Measurements from ENCODE around the gene SLC4A3. TPM values are rescaled to one million over a fixed set of nuclear protein-coding genes. Genes with fewer than 3 reads are reported as not detected.
A peak's percentile ranks its signal among the peaks of the same experiment; 100 is the strongest.

The SLC4A3 gene
- polyA plus RNA-seq, 1 donor (not counting 4 experiments of a cell fraction or from before 2014, with no cell fraction given): 6.2 TPM

- FAIRE-seq (no peak), DNase-seq (ENCODE audit: low read depth, low spot score) (no peak)
- TF ChIP-seq EZH2 (IDR thresholded peaks at IDR 0.05; ENCODE audit: low read length) (no peak), CTCF (optimal IDR thresholded peaks at IDR 0.05 in 1 of 3, IDR thresholded peaks at IDR 0.05 in 1 of 3, conservative IDR thresholded peaks at IDR 0.05 in 1 of 3; ENCODE audit: extremely low read depth in 1 of 3, insufficient read depth in 2 of 3, low read length in 3 of 3) (no peak)
- dilution Hi-C loops (cut with MboI; ENCODE audit: extremely low pct_ligation_motif_present, low sequenced_read_pairs): no loop called here
- Histone ChIP-seq H4K20me1 (ENCODE audit: control insufficient read depth, extremely low read depth, insufficient read depth, low read length) (no peaks in the 10 kb centered on the region), H3K4me3 (ENCODE audit: control insufficient read depth in 2 of 3, extremely low read depth in 1 of 3, insufficient read depth in 2 of 3, low read depth in 1 of 3, low read length in 3 of 3) (no peak overlapping the region), H3K9me3 (ENCODE audit: control insufficient read depth, low read depth, low read length) (no peaks in the 10 kb centered on the region), H3K36me3 (ENCODE audit: control insufficient read depth in 2 of 2, extremely low read depth in 1 of 2, insufficient read depth in 2 of 2, low read length in 2 of 2) (peaks cover 4 to 10% of the 10 kb centered on the region in 2 experiments), H2AFZ (ENCODE audit: control insufficient read depth, low read length) (no peak overlapping the region), H3K79me2 (ENCODE audit: control insufficient read depth, insufficient read depth, low read length) (no peaks in the 10 kb centered on the region), H3K9me1 (ENCODE audit: control insufficient read depth, extremely low read depth, insufficient read depth, low read length) (no peaks in the 10 kb centered on the region), H3K27ac (ENCODE audit: control insufficient read depth, insufficient read depth, low read length) (no peak overlapping the region), H3K4me2 (ENCODE audit: control insufficient read depth, extremely low read depth, insufficient read depth, low read depth, low read length) (no peak overlapping the region), H3K4me1 (ENCODE audit: control insufficient read depth, extremely low read depth, insufficient read depth, low read length) (peaks cover 20% of the 10 kb centered on the region), H3K27me3 (ENCODE audit: control insufficient read depth, extremely low read depth, insufficient read depth, low read length) (no peaks in the 10 kb centered on the region), H3K9ac (ENCODE audit: control insufficient read depth, extremely low read depth, insufficient read depth, low read length) (no peak overlapping the region)
These were observed 16.5 kb downstream of the SLC4A3 start for GRCh38 chr2:219643788-219644398.

GRCh38 chr2:219644801-219645480 lies 17.5 kb downstream of the SLC4A3 start:
- H3K9ac ChIP-seq (ENCODE audit: control insufficient read depth, extremely low read depth, insufficient read depth, low read length): no peak overlapping the region
- dilution Hi-C loops (cut with MboI; ENCODE audit: extremely low pct_ligation_motif_present, low sequenced_read_pairs): no loop called here
- H2AFZ ChIP-seq (ENCODE audit: control insufficient read depth, low read length): no peak overlapping the region

More at GRCh38 chr2:219644801-219645480, 17.5 kb downstream of the SLC4A3 start:
- no peak for DNase-seq (ENCODE audit: low read depth, low spot score)
- Histone ChIP-seq H3K27me3 (ENCODE audit: control insufficient read depth, extremely low read depth, insufficient read depth, low read length) (no peaks in the 10 kb centered on the region), H3K4me3 (ENCODE audit: control insufficient read depth in 2 of 3, extremely low read depth in 1 of 3, insufficient read depth in 2 of 3, low read depth in 1 of 3, low read length in 3 of 3) (no peak overlapping the region), H3K9me1 (ENCODE audit: control insufficient read depth, extremely low read depth, insufficient read depth, low read length) (no peaks in the 10 kb centered on the region), H4K20me1 (ENCODE audit: control insufficient read depth, extremely low read depth, insufficient read depth, low read length) (no peaks in the 10 kb centered on the region), H3K79me2 (ENCODE audit: control insufficient read depth, insufficient read depth, low read length) (no peaks in the 10 kb centered on the region), H3K36me3 (ENCODE audit: control insufficient read depth in 2 of 2, extremely low read depth in 1 of 2, insufficient read depth in 2 of 2, low read length in 2 of 2) (peaks cover 4 to 10% of the 10 kb centered on the region in 2 experiments), H3K4me2 (ENCODE audit: control insufficient read depth, extremely low read depth, insufficient read depth, low read depth, low read length) (peak overlapping the region; percentile 43), H3K4me1 (ENCODE audit: control insufficient read depth, extremely low read depth, insufficient read depth, low read length) (peaks cover 20% of the 10 kb centered on the region), H3K9me3 (ENCODE audit: control insufficient read depth, low read depth, low read length) (no peaks in the 10 kb centered on the region), H3K27ac (ENCODE audit: control insufficient read depth, insufficient read depth, low read length) (peak overlapping the region; percentile 57)
- FAIRE-seq: no peak
- TF ChIP-seq EZH2 (IDR thresholded peaks at IDR 0.05; ENCODE audit: low read length): no peak
- no peak for TF ChIP-seq CTCF (optimal IDR thresholded peaks at IDR 0.05 in 1 of 3, IDR thresholded peaks at IDR 0.05 in 1 of 3, conservative IDR thresholded peaks at IDR 0.05 in 1 of 3; ENCODE audit: extremely low read depth in 1 of 3, insufficient read depth in 2 of 3, low read length in 3 of 3)
